Measurements from ENCODE around the gene FBXW2. TPM values are rescaled to one million over a fixed set of nuclear protein-coding genes. Genes with fewer than 3 reads are reported as not detected.

FBXW2 gene
- total RNA-seq, 4 donors from 2014 or later: 23.3 to 52.1 (median 40.0) TPM

- Histone ChIP-seq H3K4me3 (no peak overlapping the region), H3K27me3 (no peaks in the 10 kb centered on the region), H3K4me1 (peaks cover 11 to 27% (median 19%) of the 10 kb centered on the region in 4 donors), H3K36me3 (peaks cover 0 to 22% (median 5%) of the 10 kb centered on the region in 4 donors), H3K9me3 (no peaks in the 10 kb centered on the region), H3K27ac (no peak overlapping the region)
- no peak for DNase-seq
- 83 to 100% methylated on average over 1 to 3 of the region's 3 CpGs for WGBS, 2 donors (ENCODE audit: low coverage in 1 of 2)
- in situ Hi-C loops (cut with MboI; ENCODE audit: low pct_ligation_motif_present in 1 of 4, low pct_unique_long_range_greater_than_20kb in 1 of 4, low sequenced_read_pairs in 3 of 4) (no loop called here), intact Hi-C loops (cut with DNase I; ENCODE audit: low total_unique reads) (no loop called here)
- TF ChIP-seq POLR2AphosphoS5 (IDR thresholded peaks at IDR 0.05) (no peak), EP300 (IDR thresholded peaks at IDR 0.05; ENCODE audit: low read depth) (no peak), POLR2A (IDR thresholded peaks at IDR 0.05) (no peak), CTCF (IDR thresholded peaks at IDR 0.05) (no peak)
Observed at GRCh38 chr9:120791161-120791560, 2.1 kb downstream of the FBXW2 start.

GRCh38 chr9:120787933-120788332 lies 5.3 kb downstream of the FBXW2 start:
- TF ChIP-seq CTCF (IDR thresholded peaks at IDR 0.05) (no peak), POLR2A (IDR thresholded peaks at IDR 0.05) (no peak), EP300 (IDR thresholded peaks at IDR 0.05; ENCODE audit: low read depth) (no peak), POLR2AphosphoS5 (IDR thresholded peaks at IDR 0.05) (no peak)
- H3K4me3 ChIP-seq: no peak overlapping the region
- DNase-seq: no peak
- H3K36me3 ChIP-seq: peaks cover 0 to 22% (median 5%) of the 10 kb centered on the region in 4 donors
- intact Hi-C loops (cut with DNase I; ENCODE audit: low total_unique reads): no loop called here
- no peak overlapping the region for H3K27ac ChIP-seq
- H3K27me3 ChIP-seq: no peaks in the 10 kb centered on the region
- 75 to 88% methylated on average over 3 to 4 of the region's 4 CpGs for WGBS, 2 donors (ENCODE audit: low coverage in 1 of 2)
- peaks cover 6 to 20% (median 11%) of the 10 kb centered on the region in 4 donors for H3K4me1 ChIP-seq
- H3K9me3 ChIP-seq: no peaks in the 10 kb centered on the region
- in situ Hi-C loops (cut with MboI; ENCODE audit: low pct_ligation_motif_present in 1 of 4, low pct_unique_long_range_greater_than_20kb in 1 of 4, low sequenced_read_pairs in 3 of 4): no loop called here

GRCh38 chr9:120783602-120784047 lies 9.6 kb downstream of the FBXW2 start:
- no peaks in the 10 kb centered on the region for H3K9me3 ChIP-seq
- H3K27ac ChIP-seq: no peak overlapping the region
- intact Hi-C loops (cut with DNase I; ENCODE audit: low total_unique reads) (no loop called here), in situ Hi-C loops (cut with MboI; ENCODE audit: low pct_ligation_motif_present in 1 of 4, low pct_unique_long_range_greater_than_20kb in 1 of 4, low sequenced_read_pairs in 3 of 4) (no loop called here)
- peaks cover 0 to 6% (median 0%) of the 10 kb centered on the region in 4 donors for H3K4me1 ChIP-seq
- WGBS, 2 donors (ENCODE audit: low coverage in 1 of 2): 57 to 61% methylated on average over 2 of the region's 2 CpGs
- no peak overlapping the region for H3K4me3 ChIP-seq
- peaks cover 0 to 19% (median 7%) of the 10 kb centered on the region in 4 donors for H3K36me3 ChIP-seq
- DNase-seq: no peak
- TF ChIP-seq POLR2A (IDR thresholded peaks at IDR 0.05): no peak
- peak in 1 of 3 donors; percentile 47 for TF ChIP-seq POLR2AphosphoS5 (IDR thresholded peaks at IDR 0.05)
- H3K27me3 ChIP-seq: no peaks in the 10 kb centered on the region

- no peak for DNase-seq
- Histone ChIP-seq H3K9me3 (no peaks in the 10 kb centered on the region), H3K4me1 (peaks cover 0 to 6% (median 0%) of the 10 kb centered on the region in 4 donors), H3K4me3 (no peak overlapping the region), H3K36me3 (peaks cover 0 to 25% (median 7%) of the 10 kb centered on the region in 4 donors), H3K27ac (no peak overlapping the region), H3K27me3 (no peaks in the 10 kb centered on the region)
- 88 to 94% methylated on average over 2 of the region's 2 CpGs for WGBS, 2 donors (ENCODE audit: low coverage in 1 of 2)
- in situ Hi-C loops (cut with MboI; ENCODE audit: low pct_ligation_motif_present in 1 of 4, low pct_unique_long_range_greater_than_20kb in 1 of 4, low sequenced_read_pairs in 3 of 4) (no loop called here), intact Hi-C loops (cut with DNase I; ENCODE audit: low total_unique reads) (no loop called here)
- no peak for TF ChIP-seq POLR2AphosphoS5 (IDR thresholded peaks at IDR 0.05)
- TF ChIP-seq CTCF (IDR thresholded peaks at IDR 0.05): no peak
- TF ChIP-seq POLR2A (IDR thresholded peaks at IDR 0.05): no peak
Observed at GRCh38 chr9:120781236-120781635, 12.0 kb downstream of the FBXW2 start.

- in situ Hi-C loops (cut with MboI; ENCODE audit: low pct_ligation_motif_present in 1 of 4, low pct_unique_long_range_greater_than_20kb in 1 of 4, low sequenced_read_pairs in 3 of 4): no loop called here
- no peaks in the 10 kb centered on the region for H3K9me3 ChIP-seq
- WGBS, 2 donors (ENCODE audit: low coverage in 1 of 2): 95 to 100% methylated on average over 2 to 3 of the region's 3 CpGs
- H3K4me1 ChIP-seq: peaks cover 0 to 6% (median 0%) of the 10 kb centered on the region in 4 donors
- no peak overlapping the region for H3K4me3 ChIP-seq
- peaks cover 0 to 26% (median 11%) of the 10 kb centered on the region in 4 donors for H3K36me3 ChIP-seq
- TF ChIP-seq POLR2AphosphoS5 (IDR thresholded peaks at IDR 0.05): no peak
- intact Hi-C loops (cut with DNase I; ENCODE audit: low total_unique reads): no loop called here
- H3K27ac ChIP-seq: no peak overlapping the region
- no peak for DNase-seq
- no peaks in the 10 kb centered on the region for H3K27me3 ChIP-seq
Observed at GRCh38 chr9:120780367-120780766, 12.8 kb downstream of the FBXW2 start.

Data from transverse colon (tissue), 4 donors.